ENCODE measurements around the gene LACTBL1.

Gene LACTBL1

GRCh38 chr1:22913421-22914141, 59.1 kb downstream of the LACTBL1 start:
- DNase-seq (ENCODE audit: low spot score) = no peak

- no peak for DNase-seq (ENCODE audit: low spot score)
Measured at GRCh38 chr1:22912311-22912710, 60.4 kb downstream of the LACTBL1 start.

GRCh38 chr1:22910986-22911651, 61.5 kb downstream of the LACTBL1 start:
- no peak for DNase-seq (ENCODE audit: low spot score)

GRCh38 chr1:22910286-22910685, 62.4 kb downstream of the LACTBL1 start:
- DNase-seq (ENCODE audit: low spot score) = no peak

- no peak for DNase-seq (ENCODE audit: low spot score)
Measured at GRCh38 chr1:22908880-22909426, 63.7 kb downstream of the LACTBL1 start.

DNA sequence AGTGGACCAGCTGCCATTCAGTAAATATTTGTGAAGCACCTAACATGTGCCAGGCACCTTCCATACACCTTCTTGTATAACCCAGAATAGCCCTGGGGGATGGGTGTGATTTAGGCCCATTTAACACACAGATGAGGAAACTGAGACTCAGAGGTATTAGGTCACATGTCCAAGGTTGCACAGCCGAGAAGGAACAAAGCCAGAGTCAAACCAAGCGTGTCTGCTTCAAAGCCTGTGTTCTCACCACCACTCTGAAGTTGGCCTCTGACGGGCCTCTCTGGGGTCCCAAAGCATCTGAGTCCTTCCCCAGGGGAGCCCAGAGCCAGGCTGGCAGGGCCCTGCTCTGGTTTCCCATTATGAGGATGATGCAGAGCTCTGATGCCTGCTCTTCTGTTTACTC, 65.1 kb downstream of the LACTBL1 start:
- no peak for DNase-seq (ENCODE audit: low spot score)

DNA sequence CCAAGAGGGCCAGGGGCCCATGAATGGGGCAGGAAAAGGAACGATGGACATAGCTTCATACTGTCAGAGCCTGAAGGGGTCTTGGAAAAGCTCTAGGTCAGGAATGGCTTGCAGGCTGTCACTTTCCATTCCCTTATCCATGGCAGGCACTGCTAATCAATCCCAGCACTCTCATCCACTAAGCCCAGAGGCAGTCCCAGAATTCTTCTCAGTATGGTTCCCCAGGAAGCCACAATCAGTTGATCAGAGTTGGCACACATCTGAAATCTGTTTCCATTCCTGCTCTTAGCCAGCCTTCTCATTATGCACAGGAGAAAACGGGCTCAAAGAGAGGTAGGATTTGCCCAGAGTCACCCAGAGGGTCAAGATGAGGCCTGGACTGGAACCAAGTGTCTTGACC, 65.7 kb downstream of the LACTBL1 start:
- no peak for DNase-seq (ENCODE audit: low spot score)

GRCh38 chr1:22903113-22903512, 69.6 kb downstream of the LACTBL1 start:
- peak; percentile 53 for DNase-seq (ENCODE audit: low spot score)
